Erythroblast (primary cell): ENCODE results near the gene ENTPD8.
"Not testable (repeated sequence)": the region's sequence is repeated elsewhere in the genome, so short reads cannot be mapped to it uniquely, and the experiment has no call there.

Experiments
- DNase-seq, 2 experiments: peaks; one replicate each; lab custom pipeline; 2025; lab: John Stamatoyannopoulos, UW
- GATA1 ChIP-seq: IDR thresholded peaks from 2 replicates; pipeline ENCODE4 v1.6.1; 2011; ENCODE audit warnings: low read depth, mild to moderate bottlenecking, control low read depth, low read length, moderate library complexity
- POLR2A ChIP-seq: IDR thresholded peaks from 2 replicates; pipeline ENCODE4 v1.6.1; 2011; ENCODE audit warnings: mild to moderate bottlenecking, low read length

Gene ENTPD8

GRCh38 chr9:137394866-137395665 is 46.1 kb downstream of the ENTPD8 start:
- TF ChIP-seq GATA1 (no peak), POLR2A (no peak)
- no peak for DNase-seq

GRCh38 chr9:137393176-137394150 is 47.7 kb downstream of the ENTPD8 start:
- TF ChIP-seq GATA1 (no peak), POLR2A (no peak)
- DNase-seq, result no peak

GRCh38 chr9:137392232-137393007 is 48.7 kb downstream of the ENTPD8 start:
- DNase-seq, result no peak
- TF ChIP-seq GATA1, result no peak
- no peak for TF ChIP-seq POLR2A

- DNase-seq, result no peak
These were observed 49.8 kb downstream of the ENTPD8 start for GRCh38 chr9:137391411-137391754.

GRCh38 chr9:137390553-137391410 is 50.4 kb downstream of the ENTPD8 start:
- DNase-seq, result no peak
- TF ChIP-seq POLR2A, result no peak

More at GRCh38 chr9:137391411-137391754, 49.8 kb downstream of the ENTPD8 start:
- TF ChIP-seq POLR2A (no peak), GATA1 (no peak)

GRCh38 chr9:137389428-137389746 is 51.8 kb downstream of the ENTPD8 start:
- no peak for DNase-seq
- TF ChIP-seq GATA1, result no peak

- TF ChIP-seq POLR2A (no peak), GATA1 (no peak)
- DNase-seq, result peak; percentile 73 to 91
These were observed 52.3 kb downstream of the ENTPD8 start for GRCh38 chr9:137388589-137389427.

- no peak for DNase-seq
- no peak for TF ChIP-seq GATA1
- no peak for TF ChIP-seq POLR2A
These were observed 53.1 kb downstream of the ENTPD8 start for GRCh38 chr9:137387891-137388560.

GRCh38 chr9:137387114-137387890 is 53.9 kb downstream of the ENTPD8 start:
- no peak for TF ChIP-seq GATA1

GRCh38 chr9:137386507-137387113 is 54.5 kb downstream of the ENTPD8 start:
- DNase-seq, result not testable (repeated sequence)

More at GRCh38 chr9:137387114-137387890, 53.9 kb downstream of the ENTPD8 start:
- no peak for DNase-seq

- no peak for DNase-seq
- TF ChIP-seq POLR2A (no peak), GATA1 (no peak)
These were observed 56.0 kb downstream of the ENTPD8 start for GRCh38 chr9:137385061-137385655.
